Stimulated activated CD4-positive, alpha-beta T cell treated with anti-CD3 and anti-CD28 coated beads, TNF-alpha, amount 100 ng/mL, for 1 hour (primary cell): ENCODE measurements around the gene DKK3.

Experiments
- DNase-seq, 3 donors: peaks; one replicate each; pipeline ENCODE4 v3.0.0-alpha.2; 2020; ENCODE audit warnings: low read depth in 3 of 3, low spot score in 1 of 3

Gene DKK3

DNA sequence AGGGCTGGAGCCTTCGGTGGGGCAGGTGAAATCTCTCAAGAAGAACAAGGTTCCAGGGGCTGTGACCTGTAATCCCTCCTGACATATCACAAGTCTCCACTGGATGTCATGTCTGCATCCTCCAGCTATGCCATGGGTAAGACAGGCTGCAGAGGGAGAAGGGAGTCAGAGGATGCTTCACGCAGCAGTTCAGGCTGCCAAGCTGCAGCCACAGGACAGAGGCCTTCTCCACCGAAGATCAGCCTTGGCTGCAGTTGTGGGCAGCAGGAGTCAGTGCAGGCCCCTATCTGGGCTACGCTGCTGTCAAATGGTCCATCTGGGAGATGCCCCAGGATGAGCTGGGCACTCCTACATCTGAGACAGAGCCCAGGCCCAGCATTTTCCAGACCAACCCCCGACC is 25.0 kb downstream of the DKK3 start:
- no peak for DNase-seq

DNA sequence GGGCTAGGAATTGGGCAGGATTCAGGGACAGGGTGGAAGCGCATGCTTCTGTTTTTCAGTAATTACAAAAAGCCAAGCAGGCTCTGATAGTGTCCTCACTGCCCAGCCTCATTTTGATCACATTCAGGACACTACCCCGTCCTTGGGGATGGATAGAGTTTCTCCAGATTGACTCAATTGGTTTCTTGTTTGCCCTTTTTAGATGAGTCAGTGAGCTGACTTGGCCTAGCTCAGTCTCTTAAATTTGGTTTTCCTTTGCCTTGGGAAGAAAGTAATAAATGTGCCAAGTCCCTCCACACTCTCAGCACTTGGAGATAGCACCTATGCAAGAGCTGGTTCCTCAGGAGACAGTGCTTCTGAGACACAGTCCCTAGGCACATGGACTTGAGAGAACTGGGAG is 25.5 kb downstream of the DKK3 start:
- DNase-seq, result no peak

DNA sequence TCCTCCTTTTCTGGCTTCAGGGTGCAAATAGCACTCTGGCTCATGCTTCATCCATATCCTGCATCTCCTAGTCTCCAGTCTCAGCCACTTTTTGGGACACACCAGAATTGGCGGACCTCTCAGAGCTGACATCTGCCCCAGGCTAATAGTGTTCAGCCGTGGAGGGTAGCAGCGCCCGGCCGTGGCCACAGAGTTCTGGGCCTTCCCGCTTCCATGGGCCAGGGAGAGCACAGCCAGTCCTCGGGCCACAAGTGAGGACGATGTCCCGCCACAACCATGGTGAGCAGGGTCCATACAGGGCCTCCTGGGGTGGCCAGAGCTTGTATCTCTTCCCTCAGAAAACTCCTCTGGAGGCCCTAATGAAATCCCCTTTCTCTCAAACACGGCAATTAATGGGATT is 26.0 kb downstream of the DKK3 start:
- no peak for DNase-seq

DNA sequence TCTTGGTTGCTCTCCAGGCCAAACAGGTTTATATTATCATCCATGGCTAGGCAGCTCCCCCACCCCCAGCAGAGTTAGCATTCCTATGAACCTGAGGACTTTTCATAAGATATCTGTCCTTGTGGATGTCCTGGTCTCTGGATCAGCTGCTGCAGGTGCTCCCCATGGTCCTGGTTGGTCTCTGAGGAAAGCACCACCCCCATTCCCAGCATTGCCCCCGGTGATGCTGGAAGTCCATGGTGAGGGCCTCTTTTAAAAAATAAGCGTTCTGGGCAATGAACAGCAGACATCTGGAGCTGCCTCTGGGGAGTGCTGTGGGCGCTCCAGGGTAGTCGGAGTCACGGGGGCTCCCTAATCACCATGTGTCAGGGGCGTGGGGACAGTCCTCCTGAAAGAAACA is 26.6 kb downstream of the DKK3 start:
- no peak for DNase-seq

DNA sequence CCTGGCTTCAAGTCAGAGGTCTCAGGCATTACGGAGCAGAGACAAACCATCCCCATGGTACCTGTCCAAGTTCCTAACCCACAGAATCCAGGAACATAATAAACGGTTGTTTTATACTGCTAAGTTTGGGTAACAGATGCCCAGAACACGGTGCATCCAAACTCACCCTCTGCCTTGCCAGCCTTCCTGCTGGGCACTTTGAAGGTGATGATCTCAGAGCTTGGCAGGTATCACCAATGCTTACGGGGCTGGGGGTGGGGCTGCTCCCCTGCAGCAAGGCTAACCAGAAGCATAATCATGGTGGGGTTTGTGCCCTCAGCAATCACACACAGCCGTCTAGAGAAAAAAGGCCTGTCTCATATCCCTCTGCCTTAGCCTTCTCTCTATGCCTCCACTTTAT is 27.1 kb downstream of the DKK3 start:
- DNase-seq, result no peak

DNA sequence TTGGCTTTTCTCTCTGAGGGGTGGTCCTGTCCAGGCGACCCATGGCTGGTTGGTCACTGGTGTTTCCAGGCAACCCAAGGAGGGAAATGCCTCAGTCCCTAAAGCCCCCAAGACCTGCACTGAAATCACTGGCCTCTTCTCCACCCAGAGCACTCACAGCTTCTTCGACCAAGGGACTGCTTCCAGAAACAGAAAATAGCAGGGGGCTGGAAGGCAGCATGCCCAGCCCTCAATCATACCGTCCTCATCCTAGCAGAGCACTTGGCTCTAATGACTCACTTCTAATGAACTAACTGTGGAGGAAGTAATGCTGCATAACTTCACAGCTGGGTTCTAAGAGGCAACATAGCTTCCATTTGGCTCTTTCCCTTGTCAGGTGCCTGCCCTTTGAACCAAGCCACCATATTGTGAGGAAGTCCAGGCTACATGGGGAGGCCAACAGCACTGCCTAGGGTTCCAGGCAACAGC is 27.6 kb downstream of the DKK3 start:
- DNase-seq, result no peak

DNA sequence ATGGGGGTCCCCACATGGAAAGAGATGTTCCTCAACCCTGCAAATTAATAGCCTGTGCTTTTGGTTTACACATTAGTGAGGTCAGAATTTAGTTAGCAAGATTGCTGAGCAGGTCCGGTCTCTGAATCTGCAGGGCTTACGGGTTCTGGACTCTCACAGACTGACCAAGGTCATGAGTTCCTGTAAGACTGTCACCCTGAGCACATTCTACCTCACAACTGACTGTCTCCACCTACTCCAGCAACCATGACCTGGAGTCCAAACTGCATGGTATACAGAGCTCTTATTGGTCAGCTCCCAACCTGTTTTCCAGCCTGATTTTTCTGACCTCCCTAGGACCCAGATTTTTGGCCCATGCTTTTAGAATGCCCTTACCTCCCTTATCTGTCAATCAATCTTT is 28.2 kb downstream of the DKK3 start:
- DNase-seq, result no peak

DNA sequence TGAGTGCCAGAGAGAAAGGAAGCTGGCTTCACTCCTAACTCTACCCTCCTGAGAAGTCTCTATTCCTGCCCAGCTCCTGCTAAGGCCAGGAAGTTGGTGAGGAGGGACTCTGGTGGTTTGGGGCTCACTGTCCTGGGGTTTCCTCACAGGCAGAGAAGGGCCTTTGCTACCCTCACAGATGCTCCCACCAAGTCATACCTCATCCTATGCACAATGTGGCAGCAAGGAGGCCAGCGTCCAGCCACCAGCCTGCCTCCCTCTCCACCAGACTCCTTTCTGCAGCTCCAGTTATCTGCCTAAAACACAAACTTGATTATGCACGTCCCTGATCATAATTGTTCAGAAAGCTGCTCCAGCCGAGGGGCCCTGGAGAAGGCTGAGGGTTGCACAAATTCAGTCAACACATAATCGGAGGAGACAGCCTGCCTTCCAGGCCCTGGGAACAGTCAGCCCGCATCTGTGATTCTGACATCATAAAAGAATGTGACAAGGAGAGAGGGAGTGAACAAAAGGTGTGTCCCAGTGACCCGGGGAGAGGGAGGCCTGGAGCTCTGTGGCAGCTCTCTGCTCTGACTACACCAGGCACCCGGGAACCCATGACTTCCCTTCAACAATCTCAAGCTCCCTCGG is 28.8 kb downstream of the DKK3 start:
- no peak for DNase-seq

DNA sequence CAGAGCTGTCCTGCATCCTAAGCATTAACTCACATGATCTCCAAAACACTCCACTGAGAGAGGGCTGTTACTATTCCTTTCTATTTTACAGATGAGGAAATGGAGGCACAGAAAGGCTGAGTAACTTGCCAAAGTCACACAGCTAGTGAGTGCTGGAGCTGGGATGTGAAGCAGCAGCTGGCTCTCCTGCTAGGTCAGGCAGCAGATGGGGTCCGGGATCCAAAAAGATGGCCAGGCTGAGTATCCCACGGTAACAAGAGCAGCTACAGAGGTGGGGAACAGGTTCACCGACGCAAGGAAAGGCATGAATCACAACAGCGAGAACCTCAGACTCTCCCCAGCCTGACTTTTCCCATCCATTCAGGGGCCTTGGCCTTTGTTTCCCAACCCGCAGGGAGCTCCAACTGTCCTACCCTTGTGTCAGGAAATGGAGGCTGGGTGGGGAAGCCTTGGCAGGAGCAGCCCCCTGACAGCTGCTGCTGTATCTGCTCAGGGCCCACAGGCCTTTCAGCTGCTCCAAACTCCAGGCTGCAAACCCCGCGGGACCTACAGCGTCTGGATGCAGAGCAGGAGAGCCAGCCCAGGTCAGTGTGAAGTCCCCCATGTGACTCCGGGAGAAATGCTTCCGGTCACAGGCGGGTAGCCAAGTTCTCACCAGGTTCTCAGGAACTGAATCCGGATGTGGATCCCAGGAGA is 29.5 kb downstream of the DKK3 start:
- no peak for DNase-seq

DNA sequence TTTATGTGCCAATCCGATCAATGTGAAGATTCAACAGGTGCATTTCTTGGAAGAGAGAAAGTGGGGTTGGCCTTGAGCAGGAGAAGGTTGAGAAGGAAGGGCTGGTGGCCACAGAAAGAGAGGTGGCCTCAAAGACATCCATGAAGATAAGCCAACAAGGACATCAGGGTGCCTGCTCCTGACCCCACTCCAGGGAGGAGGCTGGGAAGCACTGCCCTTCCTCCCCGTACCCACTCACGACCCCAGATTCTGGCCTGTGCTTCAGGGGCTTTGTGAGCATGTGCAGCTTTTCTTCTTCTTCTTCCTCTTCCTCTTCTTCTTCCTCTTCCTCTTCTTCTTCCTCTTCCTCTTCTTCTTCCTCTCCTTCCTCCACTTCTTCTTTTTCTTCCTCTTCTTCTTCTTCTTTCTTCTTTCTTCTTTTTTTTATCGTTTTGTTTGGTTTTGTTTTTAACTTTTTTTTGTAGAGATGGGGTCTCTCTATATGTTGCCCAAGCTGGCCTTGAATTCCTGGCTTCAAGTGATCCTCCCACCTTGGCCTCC is 30.3 kb downstream of the DKK3 start:
- DNase-seq, result no peak

DNA sequence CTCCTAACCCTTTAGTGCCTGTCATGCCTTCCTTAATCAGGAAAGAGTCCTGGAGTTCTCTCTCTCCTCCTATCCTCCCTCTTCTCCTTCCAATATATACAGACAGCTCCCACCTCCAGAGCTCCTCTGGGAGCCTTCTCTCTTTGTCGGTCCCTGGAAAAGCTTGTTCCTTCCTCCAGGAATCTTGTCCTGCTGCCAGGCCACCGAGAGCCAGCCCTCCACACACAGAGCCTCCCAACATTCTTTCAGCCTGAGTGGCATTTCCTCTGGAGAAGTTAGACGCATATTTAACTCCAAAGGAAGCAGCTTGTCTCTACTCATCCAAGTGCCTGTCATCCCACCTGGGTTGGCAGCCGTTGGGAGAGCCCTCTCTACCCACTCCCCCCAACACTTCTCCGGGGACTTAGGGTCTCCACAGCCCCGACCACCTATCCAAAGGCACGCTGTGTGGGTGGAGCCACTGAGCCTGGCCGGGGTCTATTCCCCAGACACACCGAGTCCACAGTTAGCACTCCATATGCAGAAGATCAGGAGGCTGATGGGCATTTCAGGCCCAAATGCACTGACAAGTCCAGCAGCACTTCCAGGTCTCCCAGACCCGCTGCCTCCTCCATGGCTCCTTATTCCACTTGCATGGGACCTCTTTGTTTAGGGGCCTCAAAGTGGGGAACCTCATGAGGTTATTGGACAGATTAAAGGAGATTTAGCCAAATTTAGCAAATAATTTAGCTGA is 31.1 kb downstream of the DKK3 start:
- no peak for DNase-seq

DNA sequence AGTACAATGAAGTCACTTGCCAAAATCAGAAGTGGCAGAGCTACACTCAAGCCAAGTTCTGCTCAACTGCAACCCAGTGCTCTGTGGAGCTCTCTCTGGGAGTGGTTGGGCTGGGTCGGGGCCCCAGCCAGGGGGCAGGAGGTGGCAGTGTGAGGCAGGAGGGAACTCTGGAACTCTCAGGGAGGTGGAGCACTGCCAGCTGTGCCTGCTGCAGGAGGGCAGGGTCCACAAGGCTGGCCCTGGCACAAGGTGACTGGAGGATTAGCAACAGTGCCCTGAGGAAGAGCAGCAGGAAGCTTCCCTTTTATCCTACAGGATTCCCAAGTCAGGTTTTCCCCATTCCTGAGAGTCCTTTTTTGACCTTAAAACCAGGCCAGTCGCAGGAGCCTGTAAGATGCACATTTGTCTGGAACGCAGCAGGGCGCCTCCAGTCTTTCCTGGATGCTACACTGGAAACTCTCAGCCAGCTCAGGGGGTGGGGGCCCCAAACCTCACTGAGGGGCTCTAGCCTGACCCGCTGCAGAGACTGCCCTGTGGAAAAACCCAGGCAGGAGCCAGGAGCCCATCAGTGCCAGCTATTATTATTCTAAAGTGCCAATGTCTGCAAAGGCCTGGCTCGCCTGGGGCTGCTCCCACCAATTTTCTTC is 31.8 kb downstream of the DKK3 start:
- DNase-seq, result no peak

DNA sequence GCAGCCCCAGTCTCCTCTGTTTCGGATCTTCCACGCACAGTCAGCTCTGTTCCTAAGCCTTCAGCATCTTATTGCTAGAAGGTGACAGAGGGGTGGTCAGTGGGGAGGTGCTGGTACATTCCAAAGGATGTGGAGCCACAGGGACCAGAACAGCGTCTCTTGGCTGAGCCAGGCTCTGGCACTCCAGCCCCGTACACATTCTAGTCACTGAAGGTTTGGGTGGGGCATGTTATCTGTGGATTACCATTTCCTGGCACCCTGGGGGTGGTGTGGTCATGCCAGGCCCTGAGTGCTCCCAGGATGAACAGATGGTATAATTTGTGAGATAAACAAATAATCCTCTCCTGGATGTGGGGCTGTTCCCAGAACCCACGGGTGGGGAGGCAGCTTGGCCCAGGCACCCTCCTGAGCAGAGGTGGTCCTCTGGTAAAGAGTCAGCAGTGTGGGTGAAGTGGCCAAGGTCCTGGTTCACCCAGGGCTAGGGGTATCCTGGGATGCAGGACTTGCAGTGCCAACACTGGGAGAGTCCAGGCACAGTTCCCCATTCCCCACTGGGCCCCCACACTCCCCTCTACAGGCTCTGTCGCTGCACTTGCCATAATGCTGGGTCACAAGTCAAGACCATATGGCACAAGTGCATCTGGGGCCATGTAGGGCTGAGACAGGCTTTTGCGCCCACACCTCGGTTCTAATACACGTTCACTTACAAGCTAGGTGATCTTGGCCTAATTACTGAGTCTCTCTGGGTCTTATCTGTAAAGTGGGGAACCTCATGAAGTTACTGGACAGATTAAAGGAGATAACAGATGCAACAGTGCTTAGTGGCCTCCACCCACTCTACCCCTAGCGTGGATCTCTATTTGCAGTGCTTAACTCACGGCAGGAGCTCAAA is 33.0 kb downstream of the DKK3 start:
- DNase-seq, result no peak

DNA sequence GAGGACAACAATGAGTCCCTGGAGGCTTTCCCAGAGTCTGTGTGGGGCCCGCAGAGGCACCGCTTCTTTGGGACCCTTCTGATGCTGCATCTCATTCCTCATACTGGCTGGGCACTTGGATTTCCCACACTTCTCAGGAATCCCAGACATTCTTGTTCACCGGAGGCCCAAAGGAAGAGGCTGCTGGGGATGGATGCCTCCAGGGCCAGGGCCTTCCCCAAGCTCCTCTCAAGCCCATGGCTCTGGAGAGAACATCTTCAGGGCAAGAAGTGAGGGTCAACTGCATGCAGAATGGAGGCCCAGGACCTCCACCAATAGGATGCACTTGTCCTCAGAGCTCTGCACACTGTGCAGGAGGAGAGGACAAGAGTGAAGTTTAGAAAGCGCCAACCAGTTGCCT is 34.6 kb downstream of the DKK3 start:
- DNase-seq, result no peak

DNA sequence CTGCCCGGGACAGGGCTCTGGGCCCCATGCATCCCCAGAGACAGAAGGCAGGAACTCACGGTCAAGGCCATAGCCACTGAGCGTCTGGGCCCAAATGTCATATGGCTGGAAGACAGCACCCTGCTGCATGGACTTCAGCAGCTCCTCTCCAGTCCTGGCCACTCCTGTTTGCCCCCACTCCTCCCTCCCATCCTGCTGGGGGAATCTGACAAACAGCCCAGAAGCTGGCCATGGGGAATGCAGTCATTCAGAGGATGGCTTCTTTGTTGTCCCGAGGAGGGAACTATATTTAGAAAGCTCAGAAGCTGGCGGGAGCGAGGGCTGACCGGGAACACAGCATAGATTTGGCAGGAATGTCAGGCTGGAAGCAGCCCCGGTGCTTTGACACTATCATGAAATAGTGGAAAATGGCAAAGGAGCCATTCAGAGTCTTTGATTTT is 35.0 kb downstream of the DKK3 start:
- no peak for DNase-seq

DNA sequence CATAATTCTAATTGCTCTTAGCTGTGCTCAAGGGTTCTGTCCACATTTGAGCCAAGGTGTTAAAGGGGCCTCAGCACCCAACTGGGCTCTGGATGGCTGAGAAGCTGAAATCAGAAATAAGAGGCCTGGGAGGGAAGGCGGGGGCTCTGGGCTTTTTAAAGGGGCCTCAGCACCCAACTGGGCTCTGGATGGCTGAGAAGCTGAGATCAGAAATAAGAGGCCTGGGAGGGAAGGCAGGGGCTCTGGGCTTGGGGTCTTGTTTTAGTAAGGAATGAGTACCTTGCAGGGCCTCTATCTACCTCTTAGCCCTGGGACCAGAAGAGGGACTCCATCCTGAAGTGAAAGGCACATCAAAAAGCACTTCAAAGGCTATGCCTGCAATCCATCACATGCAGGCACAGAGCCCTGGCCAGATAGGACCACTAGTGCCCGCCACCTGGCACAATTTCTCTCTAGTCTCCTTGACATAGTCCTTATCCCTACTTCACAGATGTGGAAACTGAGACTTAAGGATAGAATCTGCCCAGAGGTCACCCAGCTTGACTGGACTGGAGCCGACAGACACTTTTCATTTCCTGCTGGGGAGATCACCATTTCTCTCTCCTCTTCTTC is 35.6 kb downstream of the DKK3 start:
- DNase-seq, result no peak

DNA sequence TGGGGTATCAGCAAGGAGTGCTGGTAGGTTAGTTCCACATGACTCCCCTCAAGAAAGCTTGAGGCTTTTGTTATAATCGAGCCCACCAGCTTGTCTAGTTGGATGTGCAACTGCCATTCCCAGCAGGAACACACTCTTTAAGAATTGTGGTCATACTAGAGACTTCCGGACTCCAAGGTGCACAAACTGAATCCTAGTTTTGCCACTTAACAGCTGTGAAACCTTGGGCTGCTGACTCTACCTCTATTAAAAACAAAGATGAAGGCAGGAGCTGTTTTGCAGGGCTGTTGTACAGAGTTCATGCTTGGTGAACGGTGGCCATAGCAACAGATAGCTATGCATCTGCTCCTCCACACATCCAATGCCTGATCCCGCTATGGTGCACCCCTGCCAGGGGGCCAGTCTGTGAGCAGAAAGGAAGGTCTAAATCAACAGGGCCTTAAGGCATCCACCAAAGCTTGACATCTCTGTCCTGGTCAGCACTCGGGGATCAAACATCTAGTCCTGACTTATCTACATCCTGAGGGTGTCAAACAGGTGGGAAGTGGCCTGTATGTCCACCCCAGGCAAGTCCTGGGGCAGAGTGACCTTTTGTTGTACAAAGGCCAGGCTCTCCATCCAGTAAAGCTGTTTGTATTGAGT is 36.4 kb downstream of the DKK3 start:
- DNase-seq, result no peak

DNA sequence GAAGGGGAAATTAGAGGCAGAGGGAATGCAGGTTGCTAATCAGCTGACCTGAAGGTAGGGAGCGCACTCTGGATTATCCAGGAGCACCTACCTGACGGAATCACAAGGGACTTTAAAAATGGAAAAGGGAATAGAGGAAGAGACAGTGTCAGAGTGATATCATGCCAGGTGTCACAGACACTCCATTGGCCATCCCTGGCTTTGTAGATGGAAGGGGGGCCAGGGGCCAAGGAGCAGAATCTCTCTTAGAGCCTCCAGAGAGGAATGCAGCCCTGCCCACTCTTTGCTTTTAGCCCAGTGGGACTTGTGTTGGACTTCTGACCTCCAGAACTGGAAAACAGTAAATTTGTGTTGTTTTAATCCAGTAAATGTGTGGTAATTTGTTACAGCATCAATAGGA is 37.9 kb downstream of the DKK3 start:
- DNase-seq, result no peak

DNA sequence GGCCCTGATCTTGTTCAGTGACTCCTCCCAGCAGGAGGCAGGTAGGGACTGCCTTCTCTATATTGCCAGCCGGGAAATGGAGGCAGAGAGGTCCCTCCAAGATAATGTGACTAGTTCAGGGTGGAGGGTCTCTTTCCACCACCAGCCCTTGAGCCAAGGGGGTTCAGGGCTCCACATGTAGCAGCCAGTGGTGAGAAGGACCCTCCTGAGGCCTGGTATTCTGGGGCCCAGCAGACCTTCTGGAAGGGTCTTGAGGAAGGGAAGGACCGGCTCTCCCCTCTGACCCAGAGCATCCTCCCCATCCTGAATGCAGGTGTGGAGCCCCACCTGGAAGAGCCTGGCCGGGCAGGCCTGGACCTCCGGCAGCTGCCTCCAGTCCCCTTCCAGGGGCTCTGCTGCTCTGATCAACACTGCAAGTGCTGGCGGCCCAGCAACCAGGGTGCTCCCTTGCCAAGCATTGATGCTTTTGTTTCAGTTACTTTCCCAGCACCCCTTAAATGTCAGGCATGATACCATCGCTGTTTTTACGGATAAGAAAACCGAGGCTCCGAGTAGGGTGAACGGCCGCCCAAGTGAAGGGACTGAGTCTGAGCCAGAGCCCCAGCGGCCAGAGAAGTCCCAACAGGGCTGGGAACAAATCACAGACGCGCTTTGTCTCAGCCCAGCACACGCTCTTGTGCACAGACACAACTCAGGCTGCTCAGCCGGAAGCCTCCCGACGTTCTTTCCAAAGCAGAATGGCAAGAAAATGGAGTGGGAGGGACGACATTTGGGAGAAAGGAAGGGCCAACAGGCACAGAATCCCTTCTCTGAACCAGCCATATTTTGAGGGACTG is 38.8 kb downstream of the DKK3 start:
- no peak for DNase-seq
